Measurements from ENCODE around the gene CD151.

DNA sequence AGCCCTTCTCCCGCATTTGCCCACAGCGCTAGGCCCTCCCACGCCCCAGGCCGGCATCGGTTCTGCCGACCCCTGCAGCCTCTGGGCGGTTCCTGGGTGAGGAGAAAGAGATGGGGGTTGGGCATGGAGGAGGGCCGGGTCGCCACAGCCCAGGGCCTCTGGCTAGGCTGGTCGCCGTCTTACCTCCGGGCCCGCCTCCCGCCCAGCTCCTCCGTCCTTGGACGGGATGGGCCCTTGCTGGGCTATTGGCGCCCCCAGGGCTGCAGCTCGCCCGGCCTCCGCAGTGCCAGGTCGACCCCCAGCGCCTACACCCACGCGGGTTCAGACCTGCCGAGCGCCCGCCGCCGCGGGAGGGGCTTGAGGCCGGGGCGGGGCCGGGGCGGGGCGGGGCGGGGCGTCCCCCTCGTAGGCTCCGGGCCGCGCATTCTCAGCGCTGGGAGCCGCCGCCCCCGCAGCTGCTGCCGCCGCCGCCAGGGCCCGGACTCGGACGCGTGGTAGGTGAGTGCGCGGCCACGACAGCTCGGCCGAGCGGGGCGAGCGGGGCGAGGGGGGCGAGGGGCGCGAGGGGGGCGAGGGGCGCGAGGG is at the start of gene CD151:
- no peak for TF ChIP-seq EZH2 (IDR thresholded peaks at IDR 0.05; ENCODE audit: low read length)
- TF ChIP-seq, protein P1, sequence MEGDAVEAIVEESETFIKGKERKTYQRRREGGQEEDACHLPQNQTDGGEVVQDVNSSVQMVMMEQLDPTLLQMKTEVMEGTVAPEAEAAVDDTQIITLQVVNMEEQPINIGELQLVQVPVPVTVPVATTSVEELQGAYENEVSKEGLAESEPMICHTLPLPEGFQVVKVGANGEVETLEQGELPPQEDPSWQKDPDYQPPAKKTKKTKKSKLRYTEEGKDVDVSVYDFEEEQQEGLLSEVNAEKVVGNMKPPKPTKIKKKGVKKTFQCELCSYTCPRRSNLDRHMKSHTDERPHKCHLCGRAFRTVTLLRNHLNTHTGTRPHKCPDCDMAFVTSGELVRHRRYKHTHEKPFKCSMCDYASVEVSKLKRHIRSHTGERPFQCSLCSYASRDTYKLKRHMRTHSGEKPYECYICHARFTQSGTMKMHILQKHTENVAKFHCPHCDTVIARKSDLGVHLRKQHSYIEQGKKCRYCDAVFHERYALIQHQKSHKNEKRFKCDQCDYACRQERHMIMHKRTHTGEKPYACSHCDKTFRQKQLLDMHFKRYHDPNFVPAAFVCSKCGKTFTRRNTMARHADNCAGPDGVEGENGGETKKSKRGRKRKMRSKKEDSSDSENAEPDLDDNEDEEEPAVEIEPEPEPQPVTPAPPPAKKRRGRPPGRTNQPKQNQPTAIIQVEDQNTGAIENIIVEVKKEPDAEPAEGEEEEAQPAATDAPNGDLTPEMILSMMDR (optimal IDR thresholded peaks at IDR 0.05 in 1 of 3, IDR thresholded peaks at IDR 0.05 in 1 of 3, conservative IDR thresholded peaks at IDR 0.05 in 1 of 3; ENCODE audit: extremely low read depth in 1 of 3, insufficient read depth in 2 of 3, low read length in 3 of 3): no peak
